ENCODE measurements around the gene MCRS1. TPM values are rescaled to one million over a fixed set of nuclear protein-coding genes. Genes with fewer than 3 reads are reported as not detected.

MCRS1 gene
- total RNA-seq, 2 experiments from 2014 or later, result 57.1 to 61.1 TPM

GRCh38 chr12:49565406-49566265 is 2.3 kb downstream of the MCRS1 start:
- Mint-ChIP-seq H3K9me3 (no peaks in the 10 kb centered on the region), H3K4me3 (no peak overlapping the region), H3K36me3 (ENCODE audit: low read depth) (peaks cover 30% of the 10 kb centered on the region), H3K4me1 (ENCODE audit: low read depth) (peaks cover 54% of the 10 kb centered on the region), H3K27ac (peak overlapping the region; percentile 21), H3K27me3 (no peaks in the 10 kb centered on the region)
- TF ChIP-seq CTCF (IDR thresholded peaks at IDR 0.05), result no peak
- POLR2A ChIA-PET, result interaction anchor here (0.6 to 1.9 kb wide), 6 partner anchors 9 to 15 kb away, joined by 3 to 10 read pairs (median 4); no protein-coding TSS in a partner anchor
- ATAC-seq, result no peak
- CTCF ChIA-PET, result interaction anchor here (0.7 to 2.4 kb wide), 8 partner anchors 12 to 277 kb away, joined by 3 to 11 read pairs (median 3); partner anchors contain the start of gene SPATS2
- intact Hi-C loops (cut with micrococcal nuclease), result no loop called here
- no peak for DNase-seq

- peak; percentile 30 for DNase-seq
- ChIA-PET POLR2A (interaction anchor here (0.9 to 1.7 kb wide), 5 partner anchors 8 to 18 kb away, joined by 3 to 6 read pairs (median 4); no protein-coding TSS in a partner anchor), CTCF (interaction anchor here (0.7 to 1.3 kb wide), 7 partner anchors 11 to 277 kb away, joined by 3 to 5 read pairs (median 3); partner anchors contain the start of gene SPATS2)
- Mint-ChIP-seq H3K9me3 (no peaks in the 10 kb centered on the region), H3K4me3 (no peak overlapping the region), H3K27me3 (no peaks in the 10 kb centered on the region), H3K27ac (no peak overlapping the region), H3K4me1 (ENCODE audit: low read depth) (peaks cover 54% of the 10 kb centered on the region), H3K36me3 (ENCODE audit: low read depth) (peaks cover 33% of the 10 kb centered on the region)
- intact Hi-C loops (cut with micrococcal nuclease), result no loop called here
- TF ChIP-seq CTCF (IDR thresholded peaks at IDR 0.05), result no peak
- ATAC-seq, result no peak
Measured at GRCh38 chr12:49564686-49565405, 3.1 kb downstream of the MCRS1 start.

GRCh38 chr12:49563951-49564685 is 3.8 kb downstream of the MCRS1 start:
- H3K4me1 Mint-ChIP-seq (ENCODE audit: low read depth), result peaks cover 54% of the 10 kb centered on the region
- ChIA-PET CTCF (interaction anchor here (0.6 to 1.4 kb wide), 6 partner anchors 10 to 276 kb away, joined by 3 to 5 read pairs (median 3); partner anchors contain the start of gene SPATS2), POLR2A (interaction anchor here (0.9 to 1.7 kb wide), 5 partner anchors 8 to 17 kb away, joined by 3 to 7 read pairs (median 5); no protein-coding TSS in a partner anchor)
- no peak overlapping the region for H3K27ac Mint-ChIP-seq
- H3K9me3 Mint-ChIP-seq, result no peaks in the 10 kb centered on the region
- no peak for ATAC-seq
- H3K36me3 Mint-ChIP-seq (ENCODE audit: low read depth), result peaks cover 35% of the 10 kb centered on the region
- intact Hi-C loops (cut with micrococcal nuclease), result no loop called here
- no peak for DNase-seq
- H3K4me3 Mint-ChIP-seq, result no peak overlapping the region
- no peaks in the 10 kb centered on the region for H3K27me3 Mint-ChIP-seq
- no peak for TF ChIP-seq CTCF (IDR thresholded peaks at IDR 0.05)

GRCh38 chr12:49562831-49563230 is 5.1 kb downstream of the MCRS1 start:
- intact Hi-C loops (cut with micrococcal nuclease), result no loop called here
- no peaks in the 10 kb centered on the region for H3K27me3 Mint-ChIP-seq
- H3K4me3 Mint-ChIP-seq, result no peak overlapping the region
- H3K9me3 Mint-ChIP-seq, result no peaks in the 10 kb centered on the region
- DNase-seq (no peak), ATAC-seq (no peak)
- no peak overlapping the region for H3K27ac Mint-ChIP-seq
- peaks cover 52% of the 10 kb centered on the region for H3K4me1 Mint-ChIP-seq (ENCODE audit: low read depth)
- ChIA-PET CTCF (interaction anchor here (0.9 to 3.2 kb wide), 5 partner anchors 9 to 204 kb away, joined by 3 to 17 read pairs (median 4); no protein-coding TSS in a partner anchor), POLR2A (interaction anchor here (1.1 to 1.7 kb wide), 4 partner anchors 8 to 196 kb away, joined by 3 to 7 read pairs (median 4); partner anchors contain the start of gene PRPF40B)
- TF ChIP-seq CTCF (IDR thresholded peaks at IDR 0.05), result no peak
- peaks cover 38% of the 10 kb centered on the region for H3K36me3 Mint-ChIP-seq (ENCODE audit: low read depth)

Data from activated CD8-positive, alpha-beta T cell treated with anti-CD3 and anti-CD28 coated beads for 36 hours (primary cell).